HG02943 (cell line): ENCODE data around the gene NOX5.
"Not testable (repeated sequence)": the region's sequence is repeated elsewhere in the genome, so short reads cannot be mapped to it uniquely, and the experiment has no call there.

Source experiments
- ATAC-seq: cut with Tn5 transposase; IDR thresholded peaks from one replicate; pipeline ENCODE4 v1.9.1; 2021; ENCODE audit warnings: mild to moderate bottlenecking, low read depth, moderate library complexity; ENCODE audit not compliant: unreplicated experiment

The NOX5 gene

DNA sequence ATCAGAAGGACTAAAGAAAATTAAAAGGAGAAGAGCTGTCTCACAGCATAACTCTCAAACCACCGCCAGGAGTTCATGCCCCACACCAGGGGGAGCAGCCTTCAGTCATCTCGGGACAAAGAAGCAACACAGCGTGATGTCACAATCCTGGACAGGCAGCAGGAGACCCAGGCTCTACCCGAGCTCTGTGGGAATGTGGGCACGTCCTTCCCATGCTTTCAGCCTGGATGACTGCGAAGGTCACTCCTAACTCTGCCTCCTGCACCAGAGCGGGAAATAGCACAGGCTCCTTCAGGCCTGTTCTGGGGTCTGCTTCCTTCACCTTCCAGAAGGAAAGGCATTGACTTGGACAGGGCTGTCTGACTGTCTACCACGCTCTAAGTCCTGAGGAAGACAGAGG is 31.3 kb downstream of the NOX5 start:
- ATAC-seq, result no peak

- no peak for ATAC-seq
Observed at GRCh38 chr15:69046781-69047180, 32.3 kb downstream of the NOX5 start.

DNA sequence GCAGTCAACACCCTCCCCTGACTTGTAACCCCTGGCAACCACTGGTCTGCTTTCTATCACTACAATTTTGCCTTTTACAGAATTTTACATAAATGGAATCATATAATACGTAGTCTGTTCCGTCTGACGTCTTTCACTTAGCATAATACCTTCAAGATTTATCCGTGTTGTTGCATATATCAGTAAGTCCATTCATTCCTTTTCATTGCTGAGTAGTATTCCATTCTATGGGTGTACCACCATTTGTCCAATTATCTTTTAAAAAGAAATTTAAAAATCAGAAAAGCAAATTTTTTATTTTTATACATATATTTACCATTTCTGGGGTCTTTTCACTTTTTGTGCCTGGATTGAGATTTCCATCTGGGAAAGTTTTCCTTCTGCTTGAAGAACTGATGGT is 35.5 kb downstream of the NOX5 start:
- no peak for ATAC-seq

DNA sequence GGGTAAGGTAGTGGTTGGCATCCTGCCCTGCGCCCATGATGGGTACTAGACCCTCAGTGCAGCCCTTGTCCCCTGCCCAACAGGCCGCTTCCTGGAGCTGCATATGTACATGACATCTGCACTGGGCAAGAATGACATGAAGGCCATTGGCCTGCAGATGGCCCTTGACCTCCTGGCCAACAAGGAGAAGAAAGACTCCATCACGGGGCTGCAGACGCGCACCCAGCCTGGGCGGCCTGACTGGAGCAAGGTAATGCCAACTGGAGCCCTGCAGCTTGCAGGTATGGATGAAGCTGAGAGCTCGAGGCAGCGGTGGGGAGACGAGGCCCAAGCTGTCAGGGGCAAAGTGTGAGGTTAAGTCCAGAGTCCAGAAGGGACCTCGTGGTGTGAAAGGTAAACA is 40.8 kb downstream of the NOX5 start:
- no peak for ATAC-seq

DNA sequence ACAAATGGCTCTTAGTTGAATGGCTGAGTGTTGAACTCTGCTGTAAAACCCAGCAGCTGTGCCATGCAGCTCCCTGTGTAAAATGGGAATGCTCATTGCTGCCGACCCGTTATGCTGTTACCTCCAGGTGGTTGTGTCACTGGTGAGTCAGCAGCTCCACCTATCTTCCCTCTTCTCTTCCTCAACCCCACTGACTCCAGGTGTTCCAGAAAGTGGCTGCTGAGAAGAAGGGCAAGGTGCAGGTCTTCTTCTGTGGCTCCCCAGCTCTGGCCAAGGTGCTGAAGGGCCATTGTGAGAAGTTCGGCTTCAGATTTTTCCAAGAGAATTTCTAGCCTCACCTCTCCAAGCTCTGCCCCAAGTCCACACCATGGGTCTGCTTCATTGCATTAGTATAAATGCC is 41.9 kb downstream of the NOX5 start:
- no peak for ATAC-seq

GRCh38 chr15:69058830-69059556 is 44.5 kb downstream of the NOX5 start:
- ATAC-seq, result no peak

DNA sequence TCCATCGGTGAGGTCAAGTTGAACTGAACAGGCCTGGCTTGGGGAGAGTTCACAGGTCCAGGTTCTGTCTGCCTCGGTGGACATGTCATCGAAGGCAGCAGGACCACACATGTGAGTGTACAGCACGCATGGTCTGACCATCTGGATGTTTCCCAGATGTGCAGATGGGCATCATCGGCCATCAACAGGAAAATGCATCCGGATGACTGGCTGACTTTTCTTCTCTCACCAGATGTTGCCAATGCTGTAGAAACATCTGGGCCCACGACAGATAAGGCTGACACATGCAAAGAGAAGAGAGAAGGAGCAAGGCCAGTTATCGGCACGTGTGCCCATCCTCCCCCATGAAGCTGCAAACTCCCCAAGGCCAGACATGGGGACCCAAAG is 45.1 kb downstream of the NOX5 start:
- no peak for ATAC-seq

GRCh38 chr15:69060041-69060481 is 45.6 kb downstream of the NOX5 start:
- ATAC-seq, result no peak

- no peak for ATAC-seq
Observed at GRCh38 chr15:69060744-69061143, 46.2 kb downstream of the NOX5 start.

DNA sequence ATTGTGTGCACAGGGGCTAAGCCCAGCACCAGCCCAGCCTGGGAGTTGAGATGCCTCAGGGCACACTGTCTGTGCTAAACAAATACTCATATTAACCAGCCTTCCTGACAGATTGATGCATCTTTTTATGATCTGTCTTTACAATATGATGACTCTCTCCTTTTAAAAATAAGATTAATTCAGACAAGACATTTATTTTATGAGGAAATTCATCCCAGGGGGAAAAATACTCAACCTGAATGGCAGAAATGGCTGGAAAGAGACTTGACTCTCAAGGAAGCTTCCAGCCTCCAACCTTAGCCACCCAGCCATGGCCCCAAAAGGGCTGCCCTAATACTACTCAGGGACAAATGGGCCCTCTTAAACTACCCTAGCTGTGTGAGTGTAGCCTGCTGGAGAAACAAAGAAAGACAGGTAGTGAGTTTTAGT is 46.9 kb downstream of the NOX5 start:
- no peak for ATAC-seq

DNA sequence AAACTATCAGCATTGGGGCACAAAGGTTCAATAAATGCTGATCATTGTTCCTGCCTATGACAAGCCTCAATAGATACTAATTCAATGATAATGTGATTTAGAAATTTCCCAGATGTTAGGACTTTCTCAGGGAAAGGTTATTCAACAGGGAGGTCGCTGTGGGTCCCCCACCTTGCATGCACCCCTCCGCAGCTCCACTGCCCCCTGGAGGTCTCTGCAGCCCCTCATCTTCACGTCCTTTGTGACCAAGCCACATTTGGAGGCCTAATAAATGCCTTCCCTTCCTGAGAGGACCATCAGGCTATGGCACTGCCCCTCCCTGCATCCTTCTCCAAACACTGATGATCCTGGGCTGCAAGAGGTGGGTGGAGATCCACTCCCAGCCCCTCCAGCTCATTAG is 50.2 kb downstream of the NOX5 start:
- no peak for ATAC-seq

DNA sequence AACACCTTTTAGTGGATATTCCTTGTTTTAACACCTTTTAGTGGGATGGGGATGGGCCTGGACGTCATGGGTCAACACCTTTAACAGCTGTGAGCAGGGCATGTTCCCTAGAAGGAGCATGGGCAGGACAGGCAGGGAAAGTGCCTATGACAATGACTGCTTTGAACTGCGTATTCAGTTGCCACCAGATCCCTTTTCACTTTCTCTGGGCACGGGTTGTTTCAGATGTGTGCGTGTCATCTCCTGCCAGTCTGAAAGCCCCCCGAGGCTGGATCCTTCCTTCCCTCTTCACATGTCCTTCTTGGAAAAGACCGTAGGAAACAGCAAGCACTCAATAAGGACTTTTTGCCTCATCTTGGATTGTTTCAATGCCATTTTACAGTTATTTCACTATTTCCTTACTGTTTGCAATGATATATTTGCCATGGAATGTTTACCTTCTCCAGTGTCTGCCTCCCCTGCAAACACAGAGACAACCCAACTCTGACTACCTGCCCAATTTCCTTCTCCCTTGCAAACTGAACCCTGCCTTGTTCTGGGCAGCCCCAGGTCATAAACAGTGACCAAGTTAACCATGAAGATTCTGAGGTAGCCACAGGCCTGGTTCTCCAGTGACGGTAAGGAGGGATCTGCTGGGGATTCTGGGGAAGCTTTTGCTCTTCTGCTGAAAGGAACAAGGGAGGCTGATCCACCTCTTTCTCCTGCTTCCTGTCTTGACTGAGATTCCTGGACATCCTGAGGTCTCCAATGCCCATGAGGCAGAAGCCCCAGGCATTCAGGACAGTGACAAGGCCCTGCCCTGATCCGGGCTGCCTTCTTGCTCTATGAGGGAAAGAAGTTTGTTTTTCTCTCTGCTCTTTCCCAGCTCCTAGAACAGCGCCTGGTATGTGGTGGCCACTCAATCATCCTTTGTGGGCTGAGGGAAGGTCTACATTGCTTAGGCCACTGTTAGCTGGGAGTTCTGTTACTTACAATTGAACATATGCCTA is 51.8 kb downstream of the NOX5 start:
- no peak for ATAC-seq

- no peak for ATAC-seq
Observed at GRCh38 chr15:69067296-69067695, 52.8 kb downstream of the NOX5 start.

DNA sequence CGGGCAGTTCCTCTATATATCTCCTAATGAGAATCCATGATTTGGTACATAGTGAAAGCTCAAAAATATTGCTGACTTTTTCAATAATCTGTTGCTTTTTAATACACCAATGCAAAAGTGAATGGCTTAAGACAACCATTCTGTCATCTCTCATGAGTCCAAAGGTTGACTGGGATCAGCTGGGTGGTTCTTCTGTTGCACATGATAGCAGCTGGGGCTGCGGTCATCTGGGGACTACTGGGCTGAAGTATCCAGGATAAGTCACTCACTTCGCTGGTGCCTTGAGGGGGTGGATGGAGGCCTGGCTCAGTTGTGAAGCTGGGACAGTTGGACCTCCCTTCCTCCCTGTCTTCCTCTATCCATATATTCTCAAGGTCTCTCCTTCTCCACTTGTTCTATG is 53.7 kb downstream of the NOX5 start:
- ATAC-seq, result no peak

GRCh38 chr15:69069290-69069689 is 54.8 kb downstream of the NOX5 start:
- ATAC-seq, result not testable (repeated sequence)

GRCh38 chr15:69069996-69070395 is 55.5 kb downstream of the NOX5 start:
- ATAC-seq, result no peak

GRCh38 chr15:69070396-69070795 is 55.9 kb downstream of the NOX5 start:
- no peak for ATAC-seq

DNA sequence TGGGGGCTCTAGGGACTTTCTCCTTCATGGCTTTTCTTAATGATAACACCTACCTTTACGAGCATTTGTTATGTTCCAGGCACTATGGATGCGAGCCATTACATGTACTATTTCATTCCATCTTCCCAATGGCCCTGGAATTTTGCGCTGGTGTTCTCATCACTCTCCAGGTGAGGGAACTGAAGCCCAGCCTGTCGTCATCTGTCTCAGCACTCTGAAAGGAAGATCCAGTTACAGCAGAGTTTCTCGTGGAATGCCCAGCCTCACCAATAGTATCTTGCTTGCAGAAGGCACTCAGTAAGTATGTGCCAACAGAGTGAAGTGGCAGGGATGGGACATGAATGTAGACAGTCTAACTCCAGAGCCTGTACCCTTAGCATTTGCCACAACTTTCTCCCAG is 56.8 kb downstream of the NOX5 start:
- ATAC-seq, result no peak

- no peak for ATAC-seq
Observed at GRCh38 chr15:69072906-69073305, 58.4 kb downstream of the NOX5 start.

DNA sequence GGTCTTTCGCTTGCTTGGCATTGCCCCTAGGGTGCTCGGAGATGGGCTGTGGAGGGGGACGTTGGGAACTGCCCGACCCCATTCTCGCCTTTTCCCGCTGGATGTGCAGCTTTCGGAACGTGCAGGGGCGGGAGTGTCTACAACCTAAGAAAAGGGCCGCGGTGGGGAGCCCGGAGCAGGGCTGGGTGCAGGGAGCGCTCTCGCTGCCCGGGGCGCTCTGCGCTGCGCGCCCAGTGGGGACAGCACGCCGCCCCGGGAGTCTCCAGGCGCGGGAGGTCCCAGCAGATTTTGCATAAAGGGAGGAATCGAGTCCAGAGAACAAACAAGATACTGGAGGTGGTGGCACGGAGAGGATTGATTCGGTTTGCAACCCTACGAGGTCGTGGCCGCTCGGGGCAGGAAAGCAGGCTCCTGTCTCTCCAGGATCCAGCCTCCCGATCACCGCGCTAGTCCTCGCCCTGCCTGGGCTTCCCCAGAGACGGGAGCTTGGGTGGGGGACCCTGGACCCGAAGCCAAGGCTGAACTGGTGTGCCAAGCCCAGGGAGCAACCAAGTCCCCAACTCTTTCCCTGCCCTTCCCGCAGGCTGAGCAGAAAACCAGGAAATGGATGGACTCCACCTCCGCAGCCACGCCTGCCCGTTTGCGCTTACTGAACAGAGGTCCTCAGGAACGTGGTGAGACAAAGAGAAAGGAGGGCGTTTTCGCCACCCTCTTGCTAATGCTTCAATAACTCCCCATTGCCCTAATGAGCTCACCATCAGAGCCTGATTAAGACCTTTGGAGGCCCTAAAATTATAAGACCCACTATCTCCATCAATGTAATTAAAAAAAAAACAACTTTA is 59.7 kb downstream of the NOX5 start:
- no peak for ATAC-seq

- no peak for ATAC-seq
Observed at GRCh38 chr15:69074843-69075224, 60.3 kb downstream of the NOX5 start.
